GM18867 (cell line): ENCODE results near the gene RGS3.
"Not testable (repeated sequence)": the region's sequence is repeated elsewhere in the genome, so short reads cannot be mapped to it uniquely, and the experiment has no call there.

Source experiments
- ATAC-seq: cut with Tn5 transposase; IDR thresholded peaks from one replicate; pipeline ENCODE4 v1.9.1; 2021; ENCODE audit warnings: mild to moderate bottlenecking, moderate library complexity; ENCODE audit not compliant: unreplicated experiment

RGS3 gene

DNA sequence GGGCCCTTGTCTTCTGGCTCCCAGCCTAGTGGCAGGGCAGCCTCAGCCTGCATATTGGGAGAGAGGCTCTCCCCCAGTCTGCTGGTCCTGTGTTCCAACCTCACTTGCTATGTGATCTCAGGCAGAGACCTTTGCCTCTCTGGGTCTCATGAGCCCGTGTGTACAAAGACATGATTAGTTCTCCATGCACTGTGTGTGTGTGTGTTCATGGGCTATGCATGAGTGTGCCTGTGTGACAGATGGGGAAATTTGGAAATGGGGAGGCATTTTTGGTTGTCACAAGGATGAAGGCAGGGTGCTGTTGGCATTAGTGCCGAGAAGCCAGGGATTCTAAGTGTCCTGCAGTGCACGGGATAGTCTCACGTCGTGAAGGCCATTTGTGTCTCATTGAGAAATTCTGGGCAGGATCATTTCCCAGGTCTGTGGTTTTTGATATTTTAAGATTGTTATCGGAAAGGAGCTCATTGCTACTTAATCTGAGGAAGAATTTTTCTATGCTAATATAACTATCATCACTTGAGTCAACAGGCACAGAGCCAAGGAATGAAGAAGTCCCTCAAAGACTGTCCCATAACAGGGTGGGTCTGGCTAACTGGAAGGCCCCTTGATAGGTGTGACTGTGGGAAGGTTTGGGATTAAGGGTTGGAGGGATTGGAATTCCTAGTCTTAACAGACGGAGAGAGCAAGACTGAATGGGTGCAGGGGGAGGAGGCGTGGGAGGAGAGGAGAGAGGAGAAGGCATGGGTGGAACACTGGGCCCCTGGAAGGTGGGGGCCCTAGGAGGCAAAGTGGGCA, 168.5 kb downstream of the RGS3 start:
- no peak for ATAC-seq

DNA sequence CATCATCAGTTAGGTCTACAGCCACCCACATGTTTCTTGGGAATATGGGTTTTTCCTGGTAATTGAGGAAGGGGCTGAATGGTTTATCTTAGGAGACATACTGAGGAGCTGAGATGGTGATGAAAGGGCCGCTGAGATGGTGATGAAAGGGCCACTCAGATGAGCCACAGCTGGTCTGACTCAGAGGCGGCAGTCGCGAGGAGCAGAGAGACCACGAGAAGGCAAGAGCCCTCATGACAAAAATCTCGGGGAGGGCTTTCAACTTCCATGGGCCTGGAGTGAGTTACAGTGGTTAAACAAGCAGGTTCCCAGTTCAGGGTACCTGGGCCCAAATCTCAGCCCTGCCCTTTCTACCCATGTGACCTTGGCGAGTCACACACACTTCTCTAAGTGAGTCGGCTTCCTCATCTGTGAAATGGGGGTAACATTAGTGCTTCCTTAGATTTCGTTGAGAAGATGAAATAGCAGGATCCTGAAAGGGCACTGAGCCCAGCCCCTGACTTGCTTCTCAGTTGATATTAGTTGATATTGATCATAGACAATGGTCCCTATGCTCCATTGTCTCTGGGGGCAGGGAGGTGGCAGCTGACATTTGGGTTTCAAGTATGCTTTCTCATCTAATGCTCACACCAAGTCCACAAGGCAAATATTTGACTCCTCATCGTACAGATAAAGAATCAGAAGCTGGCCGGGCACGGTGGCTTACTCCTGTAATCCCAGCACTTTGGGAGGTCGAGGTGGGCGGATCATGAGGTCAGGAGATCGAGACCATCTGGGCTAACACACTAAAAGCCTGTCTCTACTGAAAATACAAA, 169.5 kb downstream of the RGS3 start:
- ATAC-seq: no peak

DNA sequence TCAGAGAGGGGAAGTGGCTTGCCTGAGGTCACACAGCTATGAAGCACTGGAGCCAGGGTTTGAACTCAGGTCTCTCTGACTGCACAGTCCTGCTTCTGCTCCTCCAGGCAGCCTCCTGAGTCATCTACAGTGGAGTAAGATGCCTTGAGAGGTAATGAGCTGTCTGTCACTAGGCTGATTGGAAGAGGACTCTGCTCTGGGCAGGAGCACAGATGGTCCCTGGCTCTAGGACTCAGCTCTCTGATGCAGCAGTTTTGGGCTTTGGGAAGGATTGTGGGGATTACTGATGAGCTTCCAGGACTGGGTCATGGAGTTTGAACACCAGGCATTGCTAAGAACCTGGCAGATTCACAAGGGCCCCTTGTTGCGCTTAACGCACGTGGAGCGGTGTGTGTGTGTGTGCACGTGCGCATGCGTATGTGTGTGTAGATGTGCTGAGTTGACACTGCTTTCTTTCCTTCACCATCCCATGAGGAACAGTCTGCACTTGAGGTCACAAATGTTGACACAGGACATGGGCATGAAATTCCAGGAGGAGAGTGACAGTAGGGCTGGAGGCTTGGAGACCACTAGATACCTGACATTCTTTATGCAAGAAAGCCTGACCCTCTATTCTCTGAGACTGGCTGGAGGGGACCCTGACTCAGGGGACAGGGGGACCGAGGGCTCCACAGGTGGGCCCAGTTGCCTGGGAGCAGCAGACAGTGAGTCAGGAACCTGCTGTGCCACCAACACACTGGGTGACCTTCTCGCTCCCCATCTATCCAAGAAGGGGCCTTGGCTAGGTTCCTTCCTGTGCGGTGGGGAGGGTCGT, 170.5 kb downstream of the RGS3 start:
- no peak for ATAC-seq

DNA sequence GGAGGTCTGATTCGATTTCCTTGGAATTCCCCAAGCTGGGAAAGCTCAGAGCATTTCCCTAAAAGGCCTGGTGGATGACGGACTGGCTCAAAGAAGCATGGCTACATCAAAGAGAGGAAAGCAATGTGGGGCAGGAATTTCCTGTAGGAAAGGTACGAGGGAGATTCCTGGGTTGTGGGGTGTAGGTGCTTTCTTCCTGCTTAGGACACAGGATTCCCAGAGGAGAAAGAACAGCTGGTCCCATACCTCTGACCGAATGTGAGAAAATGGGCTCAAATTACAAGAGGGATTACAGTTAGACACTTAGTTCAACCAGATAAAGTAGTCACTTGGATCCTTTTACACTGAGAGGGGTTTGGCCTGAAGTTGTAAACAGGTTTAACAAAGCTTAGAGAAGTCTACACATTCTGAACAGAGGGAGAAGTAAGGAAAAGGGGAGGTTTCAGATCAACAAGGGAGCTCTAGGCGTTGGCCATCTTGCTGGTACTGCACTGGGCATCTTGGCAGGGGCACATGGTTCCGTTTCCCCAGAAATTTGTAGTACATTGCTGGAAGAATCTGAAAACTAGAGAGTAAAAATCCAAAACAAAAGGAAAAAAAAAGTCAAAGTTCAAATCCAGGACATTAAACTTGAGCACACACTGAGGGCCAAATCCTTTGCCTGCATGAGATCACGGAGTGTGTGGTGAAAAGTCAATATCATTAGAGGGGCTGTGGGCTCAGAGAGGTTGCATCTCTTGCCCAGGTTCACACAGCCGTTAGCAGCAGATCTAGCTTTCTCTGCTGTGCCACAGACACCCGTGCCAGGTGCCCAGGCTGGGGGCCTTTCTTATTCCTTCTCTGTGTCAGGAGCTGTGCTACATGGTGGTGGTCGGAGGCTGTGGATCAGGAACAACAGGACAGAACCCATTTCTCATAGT, 171.3 kb downstream of the RGS3 start:
- ATAC-seq: no peak

DNA sequence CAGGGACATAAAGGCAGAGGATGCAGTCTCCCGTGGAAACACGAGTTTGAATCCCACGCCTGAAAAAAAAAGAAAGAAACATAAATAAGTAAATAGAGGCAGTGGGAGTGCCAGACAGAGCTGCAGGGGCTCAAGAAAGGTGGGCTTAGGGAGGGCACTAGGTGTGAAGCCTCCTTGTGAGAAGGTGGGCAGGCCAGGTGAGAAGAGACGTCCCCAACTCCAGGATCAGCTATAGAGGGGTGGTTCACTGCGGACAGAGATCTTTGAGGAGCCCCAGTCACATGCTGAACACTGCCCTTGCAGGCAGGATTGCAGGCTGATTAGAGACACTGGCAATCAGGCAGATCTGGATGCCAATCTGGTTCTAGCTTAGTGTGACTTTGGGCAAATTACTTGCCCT, 172.1 kb downstream of the RGS3 start:
- ATAC-seq: no peak

DNA sequence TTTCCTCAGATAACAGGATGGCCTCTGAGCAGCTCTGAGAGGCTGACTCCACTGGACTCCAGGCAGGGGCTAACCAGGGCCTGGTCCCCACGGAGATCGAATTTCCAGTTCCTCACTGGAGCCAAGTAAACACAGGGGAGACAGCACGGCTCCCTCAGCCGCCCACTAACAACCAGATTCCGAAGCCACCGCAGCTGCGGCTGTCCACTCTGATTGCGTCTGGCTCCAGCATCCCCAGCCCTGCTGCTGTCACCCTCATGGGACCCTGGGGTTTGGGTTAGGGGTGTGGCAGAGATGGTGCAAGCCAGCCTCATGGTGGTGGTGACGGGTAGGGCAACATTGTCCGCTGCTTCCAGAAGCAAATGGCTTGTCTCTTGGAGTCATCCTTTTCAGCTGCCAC, 172.6 kb downstream of the RGS3 start:
- no peak for ATAC-seq

DNA sequence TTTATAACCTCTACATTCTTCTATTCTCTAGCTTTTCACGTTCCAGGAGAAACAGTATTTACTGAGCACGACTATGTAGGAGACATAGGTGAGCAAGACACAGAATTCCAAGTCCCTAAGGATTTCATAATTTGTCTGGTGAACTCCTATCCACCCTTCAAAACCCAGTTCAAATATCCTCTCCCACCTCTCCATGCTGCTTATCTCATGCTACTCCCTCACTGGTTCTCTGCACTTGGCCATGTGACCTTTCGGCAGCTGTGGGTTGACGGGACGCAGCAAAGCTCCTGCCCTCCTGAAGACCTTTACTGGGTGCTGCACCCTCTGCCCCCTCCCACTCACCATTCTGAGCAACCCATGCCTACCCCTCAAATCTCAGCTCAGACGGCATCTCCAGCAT, 173.2 kb downstream of the RGS3 start:
- no peak for ATAC-seq

DNA sequence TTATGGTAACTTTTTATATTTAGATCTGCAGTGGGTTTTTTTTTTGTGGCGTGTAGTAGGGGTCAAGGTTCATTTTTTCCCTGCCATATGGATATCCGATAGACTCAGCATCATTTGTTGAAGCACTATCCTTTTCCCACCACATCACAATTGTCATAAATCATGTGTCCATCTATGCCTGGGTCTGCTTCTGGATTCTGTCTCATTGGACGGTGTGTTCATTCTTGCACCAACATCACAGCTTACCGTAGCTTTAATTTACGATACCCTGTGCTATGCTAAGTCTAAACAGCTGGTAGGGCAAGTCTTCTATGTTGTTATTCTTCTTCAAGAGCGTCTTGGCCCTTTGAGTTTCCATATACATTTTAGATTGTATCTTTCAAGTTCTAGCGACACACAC, 175.0 kb downstream of the RGS3 start:
- no peak for ATAC-seq

DNA sequence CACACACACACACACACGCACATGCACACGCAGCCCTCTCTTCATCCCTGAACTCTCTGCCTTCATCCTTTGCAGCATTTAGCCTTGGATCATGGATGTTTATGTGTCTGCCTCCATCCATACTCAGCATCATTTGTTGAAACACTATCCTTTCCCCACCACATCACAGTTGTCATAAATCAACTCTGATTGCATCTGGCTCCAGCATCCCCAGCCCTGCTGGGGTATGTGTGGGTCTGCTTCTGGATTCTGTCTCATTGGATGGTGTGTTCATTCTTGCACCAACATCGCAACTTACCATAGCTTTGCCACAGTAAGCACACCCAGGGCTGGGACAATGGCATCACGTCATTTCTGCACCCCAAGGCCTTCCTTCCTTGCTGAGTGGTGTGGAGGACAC, 175.4 kb downstream of the RGS3 start:
- no peak for ATAC-seq

DNA sequence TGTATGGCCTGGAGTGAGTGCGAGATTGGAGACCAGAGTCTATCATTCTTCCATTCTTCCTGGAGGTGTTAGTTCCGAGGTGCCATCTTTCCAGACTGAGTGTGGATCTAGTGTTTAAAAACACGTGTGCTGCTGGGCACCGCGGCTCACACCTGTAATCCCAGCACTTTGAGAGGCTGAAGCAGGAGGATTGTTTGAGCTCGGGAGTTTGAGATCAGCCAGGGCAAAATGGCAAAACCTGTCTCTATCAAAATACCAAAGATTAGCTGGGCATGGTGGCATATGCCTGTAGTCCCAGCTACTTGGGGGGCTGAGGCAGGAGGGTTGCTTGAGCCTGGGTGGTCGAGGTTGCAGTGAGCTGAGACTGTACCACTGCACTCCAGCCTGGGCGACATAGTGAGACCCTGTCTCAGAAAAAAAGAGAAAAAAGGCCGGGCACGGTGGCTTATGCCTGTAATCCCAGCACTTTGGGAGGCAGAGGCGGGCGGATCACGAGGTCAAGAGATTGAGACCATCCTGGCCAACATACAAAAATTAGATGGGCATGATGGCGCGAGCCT, 176.0 kb downstream of the RGS3 start:
- ATAC-seq: not testable (repeated sequence)

DNA sequence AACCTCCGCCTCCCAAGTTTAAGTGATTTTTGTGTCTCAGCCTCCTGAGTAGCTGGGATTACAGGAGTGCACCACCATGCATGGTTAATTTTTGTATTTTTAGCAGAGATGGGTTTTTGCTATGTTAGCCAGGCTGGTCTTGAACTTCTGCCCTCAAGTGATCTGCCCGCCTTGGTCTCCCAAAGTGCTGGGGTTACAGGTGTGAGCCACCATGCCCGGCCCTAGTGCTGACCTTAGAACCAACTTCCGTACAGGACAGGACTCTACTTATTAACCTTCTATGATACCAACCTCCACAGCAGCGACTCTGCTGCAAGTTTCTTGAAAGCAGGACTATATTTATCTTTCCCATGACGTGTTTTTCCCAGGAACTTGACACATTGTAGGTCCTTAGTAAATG, 176.9 kb downstream of the RGS3 start:
- no peak for ATAC-seq

DNA sequence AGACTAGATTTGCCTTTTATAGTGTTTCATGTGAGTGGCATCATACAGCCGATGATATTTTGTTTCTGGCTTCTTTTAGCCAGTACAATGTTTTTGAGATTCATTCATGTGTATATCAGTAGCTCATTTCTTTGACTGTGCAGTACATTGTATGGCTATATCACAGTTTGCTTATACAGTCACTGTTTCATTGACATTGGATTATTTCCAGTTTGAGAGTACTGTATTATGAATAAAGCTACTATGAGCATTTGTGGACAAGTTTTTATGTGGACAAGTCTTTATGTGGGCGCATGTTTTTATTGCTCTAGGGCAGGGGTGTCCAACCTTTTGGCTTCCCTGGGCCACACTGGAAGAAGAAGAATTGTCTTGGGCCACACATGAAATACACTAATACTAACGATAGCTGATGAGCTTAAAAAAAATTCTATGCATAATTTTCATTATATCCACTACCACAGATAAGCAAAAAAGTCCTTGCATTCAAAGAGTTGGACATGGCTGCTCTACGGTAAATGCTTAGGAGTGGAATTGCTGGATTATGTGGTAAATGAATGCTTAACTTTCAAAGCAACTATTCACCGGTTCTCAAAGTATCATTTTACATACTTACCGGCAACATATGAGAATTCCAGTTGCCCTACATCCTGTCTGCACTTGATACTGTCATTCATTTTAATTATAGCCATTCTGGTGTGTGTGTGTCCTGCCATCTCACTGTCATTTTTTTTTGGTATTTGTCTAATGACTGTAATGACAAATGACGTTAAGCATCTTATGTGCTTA, 177.8 kb downstream of the RGS3 start:
- ATAC-seq: no peak

DNA sequence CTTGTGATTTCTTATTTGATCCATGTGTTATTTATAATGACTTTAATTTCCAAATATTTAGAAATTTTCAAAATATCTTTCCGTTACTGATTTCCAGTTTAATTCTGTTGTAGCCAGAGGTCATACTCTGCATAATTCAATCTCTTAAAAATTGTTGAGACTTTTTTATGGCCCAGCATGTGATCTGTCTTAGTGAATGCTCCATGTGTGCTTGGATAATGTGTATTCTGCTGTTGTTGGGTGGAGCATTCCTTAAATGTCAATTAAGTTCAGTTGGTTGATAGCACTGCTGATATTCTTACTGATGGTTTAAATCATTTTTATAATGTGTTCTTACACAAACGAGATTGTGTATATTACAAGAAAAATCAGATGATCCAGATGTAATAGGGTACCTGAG, 180.8 kb downstream of the RGS3 start:
- ATAC-seq: no peak

DNA sequence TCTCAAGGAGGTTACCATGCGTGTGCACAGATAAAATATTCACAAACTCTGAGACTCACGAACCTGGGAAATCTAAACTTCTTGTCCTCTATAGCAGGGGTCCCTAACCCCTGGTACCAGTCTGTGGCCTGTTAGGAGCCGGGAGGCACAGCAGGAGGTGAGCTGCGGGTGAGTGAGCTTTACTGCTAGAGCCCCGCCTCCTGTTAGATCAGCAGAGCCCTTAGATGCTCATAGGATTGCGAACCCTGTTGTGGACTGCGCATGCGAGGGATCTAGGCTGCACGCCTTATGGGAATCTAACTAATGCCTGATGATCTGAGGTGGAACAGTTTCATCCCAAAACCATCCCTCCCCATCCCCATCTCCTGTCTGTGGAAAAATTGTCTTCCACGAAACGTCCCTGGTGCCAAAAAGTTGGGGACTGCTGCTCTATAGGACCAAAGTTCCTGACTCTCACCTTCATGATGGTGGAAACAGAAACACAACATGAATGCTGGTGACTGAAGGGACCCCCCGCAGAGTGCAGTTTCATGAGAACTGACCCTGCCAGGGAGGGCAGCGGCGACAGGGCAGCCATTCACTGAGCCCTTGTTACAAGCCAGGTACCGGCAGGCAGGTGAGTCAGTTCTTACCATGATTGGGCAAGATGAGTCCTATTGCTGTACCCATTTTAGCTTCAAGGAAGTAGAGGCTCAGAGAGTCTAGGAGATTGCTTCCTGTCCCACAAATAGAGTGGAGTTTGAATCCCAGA, 181.9 kb downstream of the RGS3 start:
- ATAC-seq: no peak

DNA sequence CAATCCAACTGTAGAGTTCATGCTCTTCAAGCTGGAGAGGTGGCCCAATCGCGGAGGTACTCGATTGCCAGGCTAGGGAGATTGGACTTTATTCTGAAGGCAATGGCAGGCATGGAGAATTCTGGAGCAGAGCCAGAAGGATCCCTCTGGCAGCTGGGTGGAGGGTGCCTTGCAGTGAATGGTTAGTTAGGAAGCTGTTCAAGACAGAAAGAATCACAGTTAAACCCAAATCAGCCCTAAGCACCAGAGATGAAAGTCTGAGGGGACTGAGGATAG, 182.4 kb downstream of the RGS3 start:
- no peak for ATAC-seq

DNA sequence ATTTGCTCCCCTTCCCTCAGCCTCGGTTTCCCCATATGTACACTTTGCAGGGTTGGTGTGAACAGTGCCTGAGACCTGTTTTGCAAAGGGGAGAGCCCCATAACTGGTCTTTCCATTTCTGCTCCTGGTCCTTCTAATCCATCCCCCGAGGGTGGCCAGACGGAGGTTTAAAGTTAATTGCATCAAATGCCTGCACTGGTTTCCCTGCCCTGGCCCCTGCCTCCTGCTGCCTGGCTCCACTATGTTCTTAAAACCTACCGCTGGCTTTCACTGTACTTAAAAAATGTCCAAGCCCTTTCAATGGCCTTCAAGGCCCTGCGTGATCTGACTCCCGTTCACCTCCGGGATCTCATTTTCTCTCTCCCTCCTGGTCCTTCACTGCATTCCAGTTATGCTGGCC, 183.0 kb downstream of the RGS3 start:
- ATAC-seq: no peak
